HCT116 (cell line): ENCODE measurements around the gene SLIT1. TPM values are rescaled to one million over a fixed set of nuclear protein-coding genes. Genes with fewer than 3 reads are reported as not detected.
A peak's percentile ranks its signal among the peaks of the same experiment; 100 is the strongest.

Source experiments
- ATAC-seq: fragments of 200-7000 bp; cut with Tn5 transposase; 2 replicates; pipeline ENCODE4 v1.9.1; 2020; ENCODE audit warnings: mild to moderate bottlenecking, moderate library complexity
- BruUV-seq: library from RNA; stranded (reverse); fragments of 400-500 nt; replicated peaks from 2 replicates; lab custom pipeline; 2021; lab: Mats Ljungman, UMichigan
- CTCF ChIA-PET: fragments of 300-600 bp; sonication (Branson Sonifier 250); formaldehyde crosslinking; loops from one replicate; lab custom pipeline; 2021; ENCODE audit warnings: antibody characterized with exemption; lab: Charles Lee
- POLR2A ChIA-PET: fragments of 300-600, 350-600 bp; sonication (Branson Sonifier 250); formaldehyde crosslinking; loops from one replicate; lab custom pipeline; 2021; ENCODE audit warnings: antibody characterized with exemption; lab: Charles Lee
- RAD21 ChIA-PET, 2 experiments: fragments of 300-600 bp; sonication (Branson Sonifier 250); formaldehyde crosslinking; loops; one replicate each; lab custom pipeline; 2023; ENCODE audit warnings: low total read pairs in 2 of 2; ENCODE audit not compliant: uncharacterized antibody in 2 of 2, unreplicated experiment in 2 of 2, low non-redundant PET in 1 of 2; lab: Charles Lee
- DNase-seq: peaks from one replicate; pipeline ENCODE4 v3.0.0-alpha.2; 2010; ENCODE audit warnings: low read depth, low spot score
- H2AFZ ChIP-seq: fragments of 200-600 bp; shearing (Covaris generic), sonication (generic); 2 replicates; pipeline ENCODE4 v1.6.1; 2017; ENCODE audit warnings: low read depth, mixed run types, mixed read lengths, antibody characterized with exemption, low read length; ENCODE audit not compliant: poor library complexity, severe bottlenecking
- H3K27ac ChIP-seq: 2 replicates; pipeline ENCODE4 v1.5.1; 2012; ENCODE audit warnings: low read depth, low read length
- H3K27me3 ChIP-seq: fragments of 200-600 bp; sonication (generic); 2 replicates; pipeline ENCODE4 v1.6.1; 2016; ENCODE audit warnings: mixed run types, low read length, mixed read lengths; ENCODE audit not compliant: insufficient read depth
- H3K36me3 ChIP-seq, 2 experiments: fragments of 200-500 bp in 1 of 2; fragments of 200-600 bp in 1 of 2; sonication (Bioruptor generic) in 1 of 2; sonication (generic) in 1 of 2; 2 replicates each; pipeline versions ENCODE4 v1.5.1 to v1.6.1; 2014 to 2016; ENCODE audit warnings: low read length in 2 of 2, inconsistent platforms in 1 of 2, mixed read lengths in 1 of 2, mixed run types in 1 of 2; ENCODE audit not compliant: insufficient read depth in 2 of 2, control insufficient read depth in 1 of 2
- H3K4me1 ChIP-seq, 2 experiments: fragments of 200-600 bp in 1 of 2; sonication (generic) in 1 of 2; 2 replicates each; pipeline versions ENCODE4 v1.5.1 to v1.6.1; 2012 to 2017; ENCODE audit warnings: low read length in 2 of 2, inconsistent platforms in 1 of 2, mild to moderate bottlenecking in 1 of 2, mixed read lengths in 1 of 2, mixed run types in 1 of 2, moderate library complexity in 1 of 2; ENCODE audit not compliant: insufficient read depth in 2 of 2, control insufficient read depth in 1 of 2
- H3K4me2 ChIP-seq: fragments of 200-600 bp; sonication (generic); 2 replicates; pipeline ENCODE4 v1.6.1; 2017; ENCODE audit warnings: mixed run types, low read length, mixed read lengths
- H3K4me3 ChIP-seq, 2 experiments: fragments of 200-600 bp in 1 of 2; sonication (generic) in 1 of 2; replicated peaks in 1 of 2; 2 replicates each; pipeline ENCODE4 v1.5.1; 2011 to 2016; ENCODE audit warnings: low read length in 2 of 2, control low read depth in 1 of 2, low read depth in 1 of 2, mild to moderate bottlenecking in 1 of 2, mixed read lengths in 1 of 2, mixed run types in 1 of 2
- H3K79me2 ChIP-seq: fragments of 200-600 bp; sonication (generic); 2 replicates; pipeline ENCODE4 v1.6.1; 2017; ENCODE audit warnings: mild to moderate bottlenecking, mixed run types, low read length, moderate library complexity, mixed read lengths; ENCODE audit not compliant: insufficient read depth
- H3K9ac ChIP-seq: fragments of 200-600 bp; sonication (generic); 2 replicates; pipeline ENCODE4 v1.6.1; 2016; ENCODE audit warnings: low read length, mixed read lengths
- H3K9me2 ChIP-seq: fragments of 200-600 bp; sonication (generic), shearing (Covaris generic); 2 replicates; pipeline ENCODE4 v1.6.1; 2017; ENCODE audit warnings: mixed run types, mild to moderate bottlenecking, moderate library complexity; ENCODE audit not compliant: insufficient read depth
- H3K9me3 ChIP-seq, 2 experiments: fragments of 200-500 bp in 1 of 2; fragments of 200-600 bp in 1 of 2; sonication (Bioruptor generic) in 1 of 2; sonication (generic) in 1 of 2; 2 replicates each; pipeline ENCODE4 v1.6.1; 2014 to 2017; ENCODE audit warnings: low read length in 2 of 2, mixed read lengths in 2 of 2, inconsistent platforms in 1 of 2, low read depth in 1 of 2, mild to moderate bottlenecking in 1 of 2, mixed run types in 1 of 2, moderate library complexity in 1 of 2; ENCODE audit not compliant: control insufficient read depth in 1 of 2, insufficient read depth in 1 of 2
- H4K20me1 ChIP-seq: fragments of 200-600 bp; sonication (generic), shearing (Covaris generic); 2 replicates; pipeline ENCODE4 v1.6.1; 2017; ENCODE audit warnings: mixed run types, mild to moderate bottlenecking, moderate library complexity; ENCODE audit not compliant: insufficient read depth
- ATF3 ChIP-seq: IDR thresholded peaks from 2 replicates; pipeline ENCODE4 v1.6.1; 2012
- CBX3 ChIP-seq: IDR thresholded peaks from 2 replicates; pipeline ENCODE4 v1.6.1; 2012; ENCODE audit warnings: low read depth
- EGR1 ChIP-seq: IDR thresholded peaks from 2 replicates; pipeline ENCODE4 v1.6.1; 2012; ENCODE audit warnings: low read depth
- ELF1 ChIP-seq: IDR thresholded peaks from 2 replicates; pipeline ENCODE4 v1.6.1; 2012; ENCODE audit warnings: low read depth, borderline replicate concordance
- EZH2 ChIP-seq: fragments of 200-600 bp; sonication (generic); IDR thresholded peaks from 2 replicates; pipeline ENCODE4 v1.6.1; 2017; ENCODE audit warnings: antibody characterized with exemption, mixed run types
- EZH2phosphoT487 ChIP-seq: fragments of 200-600 bp; IDR thresholded peaks from 2 replicates; pipeline ENCODE4 v1.6.1; 2018; ENCODE audit warnings: antibody characterized with exemption, borderline replicate concordance
- FOSL1 ChIP-seq: IDR thresholded peaks from 2 replicates; pipeline ENCODE4 v1.6.1; 2012; ENCODE audit warnings: low read depth
- JUND ChIP-seq: IDR thresholded peaks from 2 replicates; pipeline ENCODE4 v1.6.1; 2012
- POLR2A ChIP-seq: IDR thresholded peaks from 2 replicates; pipeline ENCODE4 v1.7.0; 2011; ENCODE audit warnings: borderline replicate concordance; ENCODE audit not compliant: insufficient read depth, insufficient read length; ENCODE audit errors: extremely low read depth
- RAD21 ChIP-seq: IDR thresholded peaks from 2 replicates; pipeline ENCODE4 v1.6.1; 2012; ENCODE audit warnings: low read depth, mild to moderate bottlenecking
- SIN3A ChIP-seq: IDR thresholded peaks from 2 replicates; pipeline ENCODE4 v1.6.1; 2012; ENCODE audit warnings: low read depth
- SP1 ChIP-seq: IDR thresholded peaks from 2 replicates; pipeline ENCODE4 v1.6.1; 2012; ENCODE audit warnings: low read depth
- SRF ChIP-seq: IDR thresholded peaks from 2 replicates; pipeline ENCODE4 v1.6.1; 2012; ENCODE audit warnings: low read depth
- YY1 ChIP-seq: IDR thresholded peaks from 2 replicates; pipeline ENCODE4 v1.6.1; 2011; ENCODE audit warnings: low read length, low read depth, moderate library complexity, mild to moderate bottlenecking; ENCODE audit not compliant: insufficient replicate concordance; ENCODE audit errors: extremely low read depth
- ZBTB33 ChIP-seq: IDR thresholded peaks from 2 replicates; pipeline ENCODE4 v1.6.1; 2011; ENCODE audit warnings: mild to moderate bottlenecking, low read length, moderate library complexity; ENCODE audit not compliant: insufficient replicate concordance; ENCODE audit errors: extremely low read depth
- ZFX ChIP-seq: fragments of 450-650 bp; IDR thresholded peaks from 2 replicates; pipeline ENCODE4 v1.6.1; 2017
- ZNF274 ChIP-seq: fragments of 200-500 bp; sonication (Bioruptor generic); IDR thresholded peaks from 2 replicates; pipeline ENCODE4 v1.6.1; 2014; ENCODE audit warnings: mild to moderate bottlenecking, low read depth, low read length, inconsistent platforms
- intact Hi-C: fragments of 100-400 bp; cut with micrococcal nuclease; formaldehyde crosslinking; loops from 2 replicates; pipeline ENCODE4 v1.10.0; 2022
- total RNA-seq: library from RNA; stranded (reverse); gene quantifications from one replicate; pipeline ENCODE4 v1.2.1, GENCODE V29; 2021; ENCODE audit not compliant: unreplicated experiment
- TF ChIP-seq, protein P1 (sequence below), 3 experiments: fragments of 200-600 bp in 1 of 3; sonication (generic) in 1 of 3; IDR thresholded peaks in 2 of 3; conservative IDR thresholded peaks in 1 of 3; 2 replicates each; pipeline ENCODE4 v1.5.1; 2012 to 2017; ENCODE audit warnings: low read depth in 2 of 3, low read length in 2 of 3, antibody characterized with exemption in 1 of 3, borderline replicate concordance in 1 of 3, control low read depth in 1 of 3, mild to moderate bottlenecking in 1 of 3, mixed read lengths in 1 of 3, mixed run types in 1 of 3, moderate library complexity in 1 of 3; ENCODE audit not compliant: insufficient read depth in 1 of 3
- TF ChIP-seq, protein P2 (sequence below): IDR thresholded peaks from 2 replicates; pipeline ENCODE4 v1.6.1; 2012; ENCODE audit warnings: low read depth

SLIT1 gene
- total RNA-seq, 1 experiment from 2014 or later: 0.42 TPM

DNA sequence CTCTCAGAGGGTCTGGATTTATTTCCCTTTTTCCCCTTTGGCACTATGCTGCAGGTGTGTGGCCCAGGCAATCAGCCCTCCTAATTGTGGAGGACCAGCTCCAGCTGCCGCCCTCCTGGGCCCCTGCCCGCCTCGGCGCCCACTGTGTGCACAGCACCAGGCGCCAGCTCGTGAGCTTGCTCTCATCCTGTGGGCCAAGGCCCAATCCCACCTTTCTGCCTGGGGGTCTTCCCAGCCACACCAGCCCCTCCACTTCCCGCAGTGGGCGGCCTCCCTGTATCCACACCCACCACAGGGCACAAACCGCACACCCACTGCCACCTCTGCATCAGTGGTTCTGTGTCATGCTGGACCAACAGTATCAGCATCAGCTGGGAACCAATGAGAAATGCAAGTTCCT is 25.5 kb upstream of the SLIT1 start (continued):
- no peak for TF ChIP-seq ZNF274
- TF ChIP-seq FOSL1: no peak

DNA sequence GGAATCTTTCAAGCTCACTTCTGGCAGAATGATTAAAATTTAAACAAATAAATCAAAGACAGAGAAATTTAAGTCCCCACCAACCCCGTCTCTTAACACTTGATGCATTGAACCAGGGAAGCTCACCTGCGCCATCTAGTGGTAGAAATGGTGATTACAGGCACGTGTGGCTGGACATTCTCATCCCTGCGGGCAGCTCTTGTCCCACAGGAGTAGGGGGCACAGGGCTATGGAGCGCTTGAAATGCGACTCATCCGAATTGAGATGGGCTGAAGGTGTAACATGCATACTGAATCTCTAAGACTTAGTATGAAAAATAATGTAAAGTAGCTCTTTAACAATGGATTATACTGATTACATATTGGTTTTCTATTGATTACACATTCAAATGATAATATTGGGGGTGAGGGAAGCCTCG is 24.8 kb upstream of the SLIT1 start:
- Histone ChIP-seq H3K9me2 (no peaks in the 10 kb centered on the region), H3K79me2 (no peaks in the 10 kb centered on the region), H2AFZ (no peak overlapping the region), H4K20me1 (no peaks in the 10 kb centered on the region), H3K27ac (no peak overlapping the region), H3K4me2 (no peak overlapping the region), H3K9ac (no peak overlapping the region), H3K4me1 (no peaks in the 10 kb centered on the region), H3K4me3 (no peak overlapping the region), H3K27me3 (0 out of 2 replicates have a peak, but pooled peaks cover 5% of the 10 kb centered on the region), H3K9me3 (no peaks in the 10 kb centered on the region), H3K36me3 (no peaks in the 10 kb centered on the region)
- ChIA-PET RAD21 (interaction anchor here (0.7 to 1.6 kb wide), 4 partner anchors 73 to 138 kb away, joined by 3 to 17 read pairs (median 8); no protein-coding TSS in a partner anchor), CTCF (interaction anchor here (0.8 to 4.4 kb wide), 20 partner anchors 8 to 570 kb away, joined by 3 to 85 read pairs (median 4); no protein-coding TSS in a partner anchor), POLR2A (interaction anchor here (1.1 kb wide), 1 partner anchor 138 kb away, joined by 3 read pairs; no protein-coding TSS in a partner anchor)
- BruUV-seq: no TSS peak
- ATAC-seq (peak; percentile 91), DNase-seq (peak; percentile 54)
- intact Hi-C loops: loop anchor here (1.0 to 2.0 kb wide), 4 partner anchors 72 to 173 kb away; no protein-coding TSS in a partner anchor
- no peak for TF ChIP-seq EZH2
- no peak for TF ChIP-seq SIN3A
- TF ChIP-seq, protein P1, sequence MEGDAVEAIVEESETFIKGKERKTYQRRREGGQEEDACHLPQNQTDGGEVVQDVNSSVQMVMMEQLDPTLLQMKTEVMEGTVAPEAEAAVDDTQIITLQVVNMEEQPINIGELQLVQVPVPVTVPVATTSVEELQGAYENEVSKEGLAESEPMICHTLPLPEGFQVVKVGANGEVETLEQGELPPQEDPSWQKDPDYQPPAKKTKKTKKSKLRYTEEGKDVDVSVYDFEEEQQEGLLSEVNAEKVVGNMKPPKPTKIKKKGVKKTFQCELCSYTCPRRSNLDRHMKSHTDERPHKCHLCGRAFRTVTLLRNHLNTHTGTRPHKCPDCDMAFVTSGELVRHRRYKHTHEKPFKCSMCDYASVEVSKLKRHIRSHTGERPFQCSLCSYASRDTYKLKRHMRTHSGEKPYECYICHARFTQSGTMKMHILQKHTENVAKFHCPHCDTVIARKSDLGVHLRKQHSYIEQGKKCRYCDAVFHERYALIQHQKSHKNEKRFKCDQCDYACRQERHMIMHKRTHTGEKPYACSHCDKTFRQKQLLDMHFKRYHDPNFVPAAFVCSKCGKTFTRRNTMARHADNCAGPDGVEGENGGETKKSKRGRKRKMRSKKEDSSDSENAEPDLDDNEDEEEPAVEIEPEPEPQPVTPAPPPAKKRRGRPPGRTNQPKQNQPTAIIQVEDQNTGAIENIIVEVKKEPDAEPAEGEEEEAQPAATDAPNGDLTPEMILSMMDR (IDR thresholded peaks at IDR 0.05 in 2 of 3, conservative IDR thresholded peaks at IDR 0.05 in 1 of 3; ENCODE audit: borderline replicate concordance in 1 of 3, insufficient read depth in 1 of 3, low read depth in 2 of 3, low read length in 2 of 3): peak; percentile 87 to 98 (median 93)
- no peak for TF ChIP-seq EGR1
- no peak for TF ChIP-seq EZH2phosphoT487
- TF ChIP-seq, protein P2, sequence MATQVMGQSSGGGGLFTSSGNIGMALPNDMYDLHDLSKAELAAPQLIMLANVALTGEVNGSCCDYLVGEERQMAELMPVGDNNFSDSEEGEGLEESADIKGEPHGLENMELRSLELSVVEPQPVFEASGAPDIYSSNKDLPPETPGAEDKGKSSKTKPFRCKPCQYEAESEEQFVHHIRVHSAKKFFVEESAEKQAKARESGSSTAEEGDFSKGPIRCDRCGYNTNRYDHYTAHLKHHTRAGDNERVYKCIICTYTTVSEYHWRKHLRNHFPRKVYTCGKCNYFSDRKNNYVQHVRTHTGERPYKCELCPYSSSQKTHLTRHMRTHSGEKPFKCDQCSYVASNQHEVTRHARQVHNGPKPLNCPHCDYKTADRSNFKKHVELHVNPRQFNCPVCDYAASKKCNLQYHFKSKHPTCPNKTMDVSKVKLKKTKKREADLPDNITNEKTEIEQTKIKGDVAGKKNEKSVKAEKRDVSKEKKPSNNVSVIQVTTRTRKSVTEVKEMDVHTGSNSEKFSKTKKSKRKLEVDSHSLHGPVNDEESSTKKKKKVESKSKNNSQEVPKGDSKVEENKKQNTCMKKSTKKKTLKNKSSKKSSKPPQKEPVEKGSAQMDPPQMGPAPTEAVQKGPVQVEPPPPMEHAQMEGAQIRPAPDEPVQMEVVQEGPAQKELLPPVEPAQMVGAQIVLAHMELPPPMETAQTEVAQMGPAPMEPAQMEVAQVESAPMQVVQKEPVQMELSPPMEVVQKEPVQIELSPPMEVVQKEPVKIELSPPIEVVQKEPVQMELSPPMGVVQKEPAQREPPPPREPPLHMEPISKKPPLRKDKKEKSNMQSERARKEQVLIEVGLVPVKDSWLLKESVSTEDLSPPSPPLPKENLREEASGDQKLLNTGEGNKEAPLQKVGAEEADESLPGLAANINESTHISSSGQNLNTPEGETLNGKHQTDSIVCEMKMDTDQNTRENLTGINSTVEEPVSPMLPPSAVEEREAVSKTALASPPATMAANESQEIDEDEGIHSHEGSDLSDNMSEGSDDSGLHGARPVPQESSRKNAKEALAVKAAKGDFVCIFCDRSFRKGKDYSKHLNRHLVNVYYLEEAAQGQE: no peak
- TF ChIP-seq SRF: no peak
- TF ChIP-seq ZFX: no peak
- no peak for TF ChIP-seq POLR2A
- TF ChIP-seq RAD21: peak; percentile 82
- TF ChIP-seq CBX3: no peak
- TF ChIP-seq FOSL1: no peak
- TF ChIP-seq YY1: no peak
- no peak for TF ChIP-seq ELF1
- TF ChIP-seq ZBTB33: no peak
- no peak for TF ChIP-seq ATF3
- no peak for TF ChIP-seq ZNF274
- TF ChIP-seq SP1: no peak
- TF ChIP-seq JUND: no peak
